ENCODE measurements around the gene TM2D1. TPM values are rescaled to one million over a fixed set of nuclear protein-coding genes. Genes with fewer than 3 reads are reported as not detected.

Gene TM2D1
- total RNA-seq, result 60.5 and 70.6 TPM in 2 replicates

GRCh38 chr1:61724813-61725694, at the start of gene TM2D1:
TSS of gene TM2D1 (minus strand) at chr1:61725141. CDS start at chr1:61725120, 21 bp downstream.

GRCh38 chr1:61741711-61742619, 17.0 kb upstream of the TM2D1 start, which contains the start of gene PATJ:
TSS of gene PATJ (plus strand) at chr1:61742480. CDS start at chr1:61762893, 20,413 bp downstream.

Other genes with a start within 250 kb of the TM2D1 start
- gene PATJ, start 17.3 kb upstream of the TM2D1 start, total RNA-seq, result 58.4 and 63.9 TPM in 2 replicates